ENCODE measurements around the gene CDK19.

DNA sequence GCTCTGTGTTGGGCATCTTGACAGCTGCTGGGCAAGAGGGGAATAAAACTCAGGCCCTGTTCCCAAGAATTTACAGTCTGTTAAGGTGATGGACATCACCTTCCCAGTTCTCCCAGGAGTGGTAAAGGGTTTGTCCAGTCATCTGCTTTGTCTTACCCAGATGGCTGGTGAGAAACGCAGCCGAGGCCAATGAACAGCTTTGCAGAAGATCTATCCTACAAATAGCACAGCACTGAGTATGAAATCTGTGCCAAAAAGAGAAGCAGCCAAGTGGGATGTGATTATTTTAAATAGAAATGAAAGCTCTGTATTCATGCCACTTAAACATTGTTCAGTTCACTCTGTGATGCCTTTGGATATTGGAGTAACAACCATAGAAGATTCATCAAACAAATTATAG, 206.2 kb downstream of the CDK19 start:
- TF ChIP-seq TCF4 (CRISPR knock-in tag; IDR thresholded peaks at IDR 0.05; ENCODE audit: borderline replicate concordance): no peak
- TF ChIP-seq, protein P1, sequence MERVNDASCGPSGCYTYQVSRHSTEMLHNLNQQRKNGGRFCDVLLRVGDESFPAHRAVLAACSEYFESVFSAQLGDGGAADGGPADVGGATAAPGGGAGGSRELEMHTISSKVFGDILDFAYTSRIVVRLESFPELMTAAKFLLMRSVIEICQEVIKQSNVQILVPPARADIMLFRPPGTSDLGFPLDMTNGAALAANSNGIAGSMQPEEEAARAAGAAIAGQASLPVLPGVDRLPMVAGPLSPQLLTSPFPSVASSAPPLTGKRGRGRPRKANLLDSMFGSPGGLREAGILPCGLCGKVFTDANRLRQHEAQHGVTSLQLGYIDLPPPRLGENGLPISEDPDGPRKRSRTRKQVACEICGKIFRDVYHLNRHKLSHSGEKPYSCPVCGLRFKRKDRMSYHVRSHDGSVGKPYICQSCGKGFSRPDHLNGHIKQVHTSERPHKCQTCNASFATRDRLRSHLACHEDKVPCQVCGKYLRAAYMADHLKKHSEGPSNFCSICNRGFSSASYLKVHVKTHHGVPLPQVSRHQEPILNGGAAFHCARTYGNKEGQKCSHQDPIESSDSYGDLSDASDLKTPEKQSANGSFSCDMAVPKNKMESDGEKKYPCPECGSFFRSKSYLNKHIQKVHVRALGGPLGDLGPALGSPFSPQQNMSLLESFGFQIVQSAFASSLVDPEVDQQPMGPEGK (CRISPR knock-in tag; IDR thresholded peaks at IDR 0.05; ENCODE audit: borderline replicate concordance): no peak
- TF ChIP-seq GLIS3 (CRISPR knock-in tag; IDR thresholded peaks at IDR 0.05): no peak
- TF ChIP-seq OSR1 (CRISPR knock-in tag; IDR thresholded peaks at IDR 0.05): no peak
